ENCODE data around the gene VAT1L. TPM values are rescaled to one million over a fixed set of nuclear protein-coding genes. Genes with fewer than 3 reads are reported as not detected.

The VAT1L gene
- total RNA-seq, 1 experiment from 2014 or later, result 0.10 TPM

GRCh38 chr16:77913738-77914253 lies 125.4 kb downstream of the VAT1L start:
- Histone ChIP-seq H3K4me3 (replicated peaks in 1 of 2; ENCODE audit: low read depth in 1 of 2, low read length in 2 of 2) (no peak overlapping the region), H2AFZ (ENCODE audit: low read depth, low read length, poor library complexity, severe bottlenecking) (no peak overlapping the region), H3K4me1 (ENCODE audit: control insufficient read depth in 1 of 2, insufficient read depth in 2 of 2, low read length in 2 of 2) (no peaks in the 10 kb centered on the region), H3K27ac (ENCODE audit: low read depth, low read length) (no peak overlapping the region), H3K36me3 (ENCODE audit: control insufficient read depth in 1 of 2, insufficient read depth in 2 of 2, low read length in 2 of 2) (no peaks in the 10 kb centered on the region), H3K9me2 (ENCODE audit: insufficient read depth) (no peaks in the 10 kb centered on the region), H4K20me1 (ENCODE audit: insufficient read depth) (no peaks in the 10 kb centered on the region; the same call in 1 of the 2 replicates), H3K27me3 (ENCODE audit: insufficient read depth, low read length) (peaks cover 31% of the 10 kb centered on the region), H3K9me3 (ENCODE audit: control insufficient read depth in 1 of 2, insufficient read depth in 1 of 2, low read depth in 1 of 2, low read length in 2 of 2) (no peaks in the 10 kb centered on the region), H3K79me2 (ENCODE audit: insufficient read depth, low read length) (no peaks in the 10 kb centered on the region), H3K9ac (ENCODE audit: low read length) (no peak overlapping the region), H3K4me2 (ENCODE audit: low read length) (no peak overlapping the region)
- RAD21 ChIA-PET (ENCODE audit: low non-redundant PET in 1 of 2, low total read pairs in 2 of 2, uncharacterized antibody in 2 of 2, unreplicated experiment in 2 of 2), result no interaction called here
- POLR2A ChIA-PET, result no interaction called here
- DNase-seq (ENCODE audit: low read depth, low spot score) (no peak), ATAC-seq (no peak)
- no peak for TF ChIP-seq ELF1 (IDR thresholded peaks at IDR 0.05; ENCODE audit: borderline replicate concordance, low read depth)
- TF ChIP-seq CEBPB (IDR thresholded peaks at IDR 0.05; ENCODE audit: low read depth), result no peak
- no peak for TF ChIP-seq YY1 (IDR thresholded peaks at IDR 0.05; ENCODE audit: extremely low read depth, insufficient replicate concordance, low read depth, low read length)
- no peak for TF ChIP-seq ATF3 (IDR thresholded peaks at IDR 0.05)
- no peak for TF ChIP-seq POLR2A (IDR thresholded peaks at IDR 0.05; ENCODE audit: borderline replicate concordance, extremely low read depth, insufficient read depth, insufficient read length)
- no peak for TF ChIP-seq SP1 (IDR thresholded peaks at IDR 0.05; ENCODE audit: low read depth)
- no peak for TF ChIP-seq EZH2 (IDR thresholded peaks at IDR 0.05)
- CTCF ChIA-PET, result no interaction called here
- no TSS peak for BruUV-seq (replicated peaks)
- intact Hi-C loops (cut with micrococcal nuclease), result loop anchor here (2.0 kb wide), 1 partner anchor 27 kb away; no protein-coding TSS in a partner anchor

- POLR2A ChIA-PET, result no interaction called here
Observed at GRCh38 chr16:77916111-77916510, 127.7 kb downstream of the VAT1L start.

More at GRCh38 chr16:77916111-77916510, 127.7 kb downstream of the VAT1L start:
- BruUV-seq (replicated peaks), result no TSS peak
- Histone ChIP-seq H3K9me2 (ENCODE audit: insufficient read depth) (no peaks in the 10 kb centered on the region), H3K9ac (ENCODE audit: low read length) (no peak overlapping the region), H3K36me3 (ENCODE audit: control insufficient read depth in 1 of 2, insufficient read depth in 2 of 2, low read length in 2 of 2) (no peaks in the 10 kb centered on the region), H3K9me3 (ENCODE audit: control insufficient read depth in 1 of 2, insufficient read depth in 1 of 2, low read depth in 1 of 2, low read length in 2 of 2) (no peaks in the 10 kb centered on the region), H3K4me3 (replicated peaks in 1 of 2; ENCODE audit: low read depth in 1 of 2, low read length in 2 of 2) (no peak overlapping the region), H3K27ac (ENCODE audit: low read depth, low read length) (no peak overlapping the region), H3K79me2 (ENCODE audit: insufficient read depth, low read length) (no peaks in the 10 kb centered on the region), H4K20me1 (ENCODE audit: insufficient read depth) (no peaks in the 10 kb centered on the region; the same call in 1 of the 2 replicates), H3K27me3 (ENCODE audit: insufficient read depth, low read length) (peaks cover 54% of the 10 kb centered on the region), H3K4me1 (ENCODE audit: control insufficient read depth in 1 of 2, insufficient read depth in 2 of 2, low read length in 2 of 2) (no peaks in the 10 kb centered on the region), H3K4me2 (ENCODE audit: low read length) (no peak overlapping the region), H2AFZ (ENCODE audit: low read depth, low read length, poor library complexity, severe bottlenecking) (no peak overlapping the region)
- ChIA-PET RAD21 (ENCODE audit: low non-redundant PET in 1 of 2, low total read pairs in 2 of 2, uncharacterized antibody in 2 of 2, unreplicated experiment in 2 of 2) (no interaction called here), CTCF (no interaction called here)
- intact Hi-C loops (cut with micrococcal nuclease), result no loop called here
- ATAC-seq (no peak), DNase-seq (ENCODE audit: low read depth, low spot score) (no peak)
- TF ChIP-seq MAX (IDR thresholded peaks at IDR 0.05), result no peak
- TF ChIP-seq POLR2A (IDR thresholded peaks at IDR 0.05; ENCODE audit: borderline replicate concordance, extremely low read depth, insufficient read depth, insufficient read length), result no peak
- TF ChIP-seq EZH2phosphoT487 (IDR thresholded peaks at IDR 0.05; ENCODE audit: borderline replicate concordance), result no peak
- TF ChIP-seq JUND (IDR thresholded peaks at IDR 0.05), result no peak
- TF ChIP-seq CTCF (IDR thresholded peaks at IDR 0.05 in 2 of 3, conservative IDR thresholded peaks at IDR 0.05 in 1 of 3; ENCODE audit: borderline replicate concordance in 1 of 3, insufficient read depth in 1 of 3, low read depth in 2 of 3, low read length in 2 of 3), result no peak
- no peak for TF ChIP-seq CEBPB (IDR thresholded peaks at IDR 0.05; ENCODE audit: low read depth)
- no peak for TF ChIP-seq POLR2AphosphoS5 (IDR thresholded peaks at IDR 0.05; ENCODE audit: low read depth, low read length)
